ENCODE results near the gene CRELD1. TPM values are rescaled to one million over a fixed set of nuclear protein-coding genes. Genes with fewer than 3 reads are reported as not detected.

The CRELD1 gene
- polyA plus RNA-seq, 1 of the 3 experiments (the other 2 are of a cell fraction) = 77.6 TPM

GRCh38 chr3:9891072-9891622, 42.5 kb upstream of the CRELD1 start:
- H3K27ac ChIP-seq (ENCODE audit: low read depth in 2 of 2, low read length in 1 of 2) = peak overlapping the region; percentile 78 to 90
- H3K79me2 ChIP-seq (ENCODE audit: insufficient read depth) = peaks cover 48% of the 10 kb centered on the region
- no peak for DNase-seq
- peaks cover 27% of the 10 kb centered on the region for H3F3A ChIP-seq (replicated peaks; ENCODE audit: insufficient read depth)
- H3K9me3 ChIP-seq = no peaks in the 10 kb centered on the region
- H3K4me3 ChIP-seq (ENCODE audit: low read depth in 2 of 2, low read length in 1 of 2) = peak overlapping the region; percentile 81 to 84
- peak overlapping the region; percentile 98 for H2AFZ ChIP-seq (ENCODE audit: low read depth)
- H3K4me1 ChIP-seq (ENCODE audit: control insufficient read depth in 1 of 2, insufficient read depth in 2 of 2, low read depth in 1 of 2, low read length in 1 of 2) = peaks cover 3 to 9% of the 10 kb centered on the region in 2 experiments; a peak in 2 of 4 replicates
- TF ChIP-seq FOSL2 (IDR thresholded peaks at IDR 0.05; ENCODE audit: borderline replicate concordance, low read depth) (no peak), SIN3A (IDR thresholded peaks at IDR 0.05; ENCODE audit: borderline replicate concordance, low read depth, low read length) (0 out of 2 replicates have a peak, but pooled peaks have one; percentile 2), NRF1 (IDR thresholded peaks at IDR 0.05; ENCODE audit: low read depth, low read length) (no peak), EZH2phosphoT487 (IDR thresholded peaks at IDR 0.05; ENCODE audit: borderline replicate concordance, low read depth) (no peak), POLR2AphosphoS5 (IDR thresholded peaks at IDR 0.05; ENCODE audit: low read depth, low read length) (no peak), TCF12 (IDR thresholded peaks at IDR 0.05) (no peak), CTCF (IDR thresholded peaks at IDR 0.05) (no peak)
- H3K4me2 ChIP-seq = peak overlapping the region; percentile 75
- CTCF ChIA-PET = interaction anchor here (1.0 to 1.4 kb wide), 4 partner anchors 10 to 55 kb away, joined by 3 to 4 read pairs (median 4); no protein-coding TSS in a partner anchor
- peaks cover 23 to 25% of the 10 kb centered on the region in 2 experiments for H3K36me3 ChIP-seq (replicated peaks in 1 of 2; ENCODE audit: control insufficient read depth in 1 of 2, insufficient read depth in 2 of 2, low read length in 1 of 2)
- 8% methylated on average over 12 of the region's 12 CpGs for WGBS (ENCODE audit: low lambda C conversion rate)
- peaks cover 7% of the 10 kb centered on the region; the same call in 1 of the 2 replicates for H4K20me1 ChIP-seq (ENCODE audit: insufficient read depth)
- H3K9ac ChIP-seq = peak overlapping the region; percentile 95
- POLR2A ChIA-PET = interaction anchor here (0.6 to 2.0 kb wide), 6 partner anchors 9 to 47 kb away, joined by 3 to 11 read pairs (median 3); partner anchors contain the start of gene CRELD1
- no peaks in the 10 kb centered on the region for H3K27me3 ChIP-seq (ENCODE audit: insufficient read depth)
- no peaks in the 10 kb centered on the region for H3K9me2 ChIP-seq

GRCh38 chr3:9893739-9894138, 39.9 kb upstream of the CRELD1 start:
- no peaks in the 10 kb centered on the region for H3K9me3 ChIP-seq
- 88% methylated on average over 1 of the region's 1 CpG for WGBS (ENCODE audit: low lambda C conversion rate)
- peaks cover 54% of the 10 kb centered on the region for H3K79me2 ChIP-seq (ENCODE audit: insufficient read depth)
- H3K4me1 ChIP-seq (ENCODE audit: control insufficient read depth in 1 of 2, insufficient read depth in 2 of 2, low read depth in 1 of 2, low read length in 1 of 2) = peaks cover 3 to 15% of the 10 kb centered on the region in 2 experiments; a peak in 2 of 4 replicates
- no peak overlapping the region for H3K4me3 ChIP-seq (ENCODE audit: low read depth in 2 of 2, low read length in 1 of 2)
- peak overlapping the region; percentile 1; the same call in 1 of the 2 replicates for H3K4me2 ChIP-seq
- peak overlapping the region in 1 of 2 experiments; percentile 55; a peak in 2 of 4 replicates for H3K27ac ChIP-seq (ENCODE audit: low read depth in 2 of 2, low read length in 1 of 2)
- H3K9ac ChIP-seq = no peak overlapping the region
- no peaks in the 10 kb centered on the region for H3K27me3 ChIP-seq (ENCODE audit: insufficient read depth)
- H2AFZ ChIP-seq (ENCODE audit: low read depth) = no peak overlapping the region
- peaks cover 23 to 25% of the 10 kb centered on the region in 2 experiments for H3K36me3 ChIP-seq (replicated peaks in 1 of 2; ENCODE audit: control insufficient read depth in 1 of 2, insufficient read depth in 2 of 2, low read length in 1 of 2)
- DNase-seq = no peak
- H3K9me2 ChIP-seq = no peaks in the 10 kb centered on the region
- peaks cover 33% of the 10 kb centered on the region for H3F3A ChIP-seq (replicated peaks; ENCODE audit: insufficient read depth)
- POLR2A ChIA-PET = interaction anchor here (1.4 kb wide), 1 partner anchor 10 kb away, joined by 5 read pairs; the partner anchor contains the start of gene IL17RE
- H4K20me1 ChIP-seq (ENCODE audit: insufficient read depth) = peaks cover 7% of the 10 kb centered on the region; the same call in 1 of the 2 replicates
- CTCF ChIA-PET = interaction anchor here (2.1 kb wide), 1 partner anchor 9 kb away, joined by 6 read pairs; the partner anchor contains the start of gene IL17RE
- TF ChIP-seq MAX (IDR thresholded peaks at IDR 0.05; ENCODE audit: low read depth) (no peak), USF1 (IDR thresholded peaks at IDR 0.05; ENCODE audit: borderline replicate concordance, low read depth) (no peak), SIN3A (IDR thresholded peaks at IDR 0.05; ENCODE audit: borderline replicate concordance, low read depth, low read length) (no peak), FOXM1 (IDR thresholded peaks at IDR 0.05; ENCODE audit: low read depth) (no peak), POLR2AphosphoS5 (IDR thresholded peaks at IDR 0.05; ENCODE audit: low read depth, low read length) (no peak), TAF1 (IDR thresholded peaks at IDR 0.05; ENCODE audit: borderline replicate concordance, low read depth, low read length) (no peak), NRF1 (IDR thresholded peaks at IDR 0.05; ENCODE audit: low read depth, low read length) (no peak), PBX3 (IDR thresholded peaks at IDR 0.05) (no peak), REST (IDR thresholded peaks at IDR 0.05; ENCODE audit: low read depth, low read length) (no peak), EZH2phosphoT487 (IDR thresholded peaks at IDR 0.05; ENCODE audit: borderline replicate concordance, low read depth) (no peak), MEF2A (IDR thresholded peaks at IDR 0.05; ENCODE audit: borderline replicate concordance, low read depth) (no peak), RFX5 (IDR thresholded peaks at IDR 0.05; ENCODE audit: low read length) (no peak), TEAD4 (IDR thresholded peaks at IDR 0.05; ENCODE audit: borderline replicate concordance, insufficient read depth) (no peak), RXRA (IDR thresholded peaks at IDR 0.05; ENCODE audit: borderline replicate concordance, low read depth) (no peak)
